Measurements from ENCODE around the gene ALDH1A2.

Gene ALDH1A2

GRCh38 chr15:58019503-58020376 is 45.8 kb downstream of the ALDH1A2 start:
- DNase-seq (ENCODE audit: low read depth), result peak; percentile 25
- no peak for TF ChIP-seq CTCF (IDR thresholded peaks at IDR 0.05; ENCODE audit: control insufficient read depth, insufficient read depth, low read depth, low read length, missing control alignments)

GRCh38 chr15:58017869-58018268 is 47.6 kb downstream of the ALDH1A2 start:
- no peak overlapping the region for H3K4me3 ChIP-seq (ENCODE audit: control insufficient read depth, low read depth, low read length)
- DNase-seq (ENCODE audit: low read depth), result no peak
- no peak for TF ChIP-seq CTCF (IDR thresholded peaks at IDR 0.05; ENCODE audit: control insufficient read depth, insufficient read depth, low read depth, low read length, missing control alignments)

More at GRCh38 chr15:58019503-58020376, 45.8 kb downstream of the ALDH1A2 start:
- no peak overlapping the region for H3K4me3 ChIP-seq (ENCODE audit: control insufficient read depth, low read depth, low read length)

GRCh38 chr15:58016581-58017175 is 48.8 kb downstream of the ALDH1A2 start:
- H3K4me3 ChIP-seq (ENCODE audit: control insufficient read depth, low read depth, low read length), result no peak overlapping the region
- no peak for DNase-seq (ENCODE audit: low read depth)
- TF ChIP-seq CTCF (IDR thresholded peaks at IDR 0.05; ENCODE audit: control insufficient read depth, insufficient read depth, low read depth, low read length, missing control alignments), result no peak

GRCh38 chr15:58015565-58015964 is 49.9 kb downstream of the ALDH1A2 start:
- TF ChIP-seq CTCF (IDR thresholded peaks at IDR 0.05; ENCODE audit: control insufficient read depth, insufficient read depth, low read depth, low read length, missing control alignments), result no peak
- no peak for DNase-seq (ENCODE audit: low read depth)
- H3K4me3 ChIP-seq (ENCODE audit: control insufficient read depth, low read depth, low read length), result no peak overlapping the region

GRCh38 chr15:58014470-58014869 is 51.0 kb downstream of the ALDH1A2 start:
- H3K4me3 ChIP-seq (ENCODE audit: control insufficient read depth, low read depth, low read length), result no peak overlapping the region
- no peak for TF ChIP-seq CTCF (IDR thresholded peaks at IDR 0.05; ENCODE audit: control insufficient read depth, insufficient read depth, low read depth, low read length, missing control alignments)

GRCh38 chr15:58014040-58014439 is 51.5 kb downstream of the ALDH1A2 start:
- TF ChIP-seq CTCF (IDR thresholded peaks at IDR 0.05; ENCODE audit: control insufficient read depth, insufficient read depth, low read depth, low read length, missing control alignments), result no peak
- no peak for DNase-seq (ENCODE audit: low read depth)
- H3K4me3 ChIP-seq (ENCODE audit: control insufficient read depth, low read depth, low read length), result no peak overlapping the region

More at GRCh38 chr15:58014470-58014869, 51.0 kb downstream of the ALDH1A2 start:
- DNase-seq (ENCODE audit: low read depth), result no peak
